NCI-H1092 treated with DMSO at 0.1 percent for 48 hours (cell line): ENCODE results near the gene CAMSAP1.

Experiments
- DNase-seq: peaks from one replicate; lab custom pipeline; 2025; lab: John Stamatoyannopoulos, UW

CAMSAP1 gene

GRCh38 chr9:135835131-135835530 lies 72.2 kb downstream of the CAMSAP1 start:
- no peak for DNase-seq

GRCh38 chr9:135833864-135834263 lies 73.5 kb downstream of the CAMSAP1 start:
- DNase-seq: no peak

- DNase-seq: no peak
Observed at GRCh38 chr9:135830496-135830895, 76.8 kb downstream of the CAMSAP1 start.

- DNase-seq: no peak
Observed at GRCh38 chr9:135828656-135829055, 78.7 kb downstream of the CAMSAP1 start.

- no peak for DNase-seq
Observed at GRCh38 chr9:135827866-135828580, 79.3 kb downstream of the CAMSAP1 start.

- DNase-seq: no peak
Observed at GRCh38 chr9:135827301-135827700, 80.0 kb downstream of the CAMSAP1 start.

GRCh38 chr9:135826188-135826545 lies 81.2 kb downstream of the CAMSAP1 start:
- no peak for DNase-seq

- DNase-seq: no peak
Observed at GRCh38 chr9:135825435-135826187, 81.7 kb downstream of the CAMSAP1 start.

- no peak for DNase-seq
Observed at GRCh38 chr9:135823036-135823435, 84.3 kb downstream of the CAMSAP1 start.

- no peak for DNase-seq
Observed at GRCh38 chr9:135822374-135822755, 85.0 kb downstream of the CAMSAP1 start.

GRCh38 chr9:135821733-135822373 lies 85.5 kb downstream of the CAMSAP1 start:
- no peak for DNase-seq

GRCh38 chr9:135821116-135821515 lies 86.2 kb downstream of the CAMSAP1 start:
- no peak for DNase-seq

GRCh38 chr9:135820661-135821060 lies 86.7 kb downstream of the CAMSAP1 start:
- DNase-seq: no peak

GRCh38 chr9:135819905-135820304 lies 87.4 kb downstream of the CAMSAP1 start:
- DNase-seq: no peak

- DNase-seq: no peak
Observed at GRCh38 chr9:135818718-135819475, 88.4 kb downstream of the CAMSAP1 start.

GRCh38 chr9:135817951-135818717 lies 89.2 kb downstream of the CAMSAP1 start:
- DNase-seq: no peak

GRCh38 chr9:135816651-135816970 lies 90.7 kb downstream of the CAMSAP1 start:
- DNase-seq: no peak

- DNase-seq: no peak
Observed at GRCh38 chr9:135815830-135816650, 91.3 kb downstream of the CAMSAP1 start.

GRCh38 chr9:135815413-135815812 lies 91.9 kb downstream of the CAMSAP1 start:
- DNase-seq: no peak

GRCh38 chr9:135814421-135815095 lies 92.8 kb downstream of the CAMSAP1 start:
- no peak for DNase-seq
